Stomach (tissue), 9 donors: ENCODE results near the gene TAF6. TPM values are rescaled to one million over a fixed set of nuclear protein-coding genes. Genes with fewer than 3 reads are reported as not detected.

Source experiments
- DNase-seq, 2 donors: peaks; one replicate each; pipeline versions ENCODE4 v3.0.0 to v3.0.0-alpha.2; 2013 to 2019
- H3K27ac ChIP-seq, 5 donors: fragments of 200-600 bp in 4 of 5; sonication (generic) in 4 of 5; one replicate each; pipeline ENCODE4 v1.5.1; 2013 to 2019; ENCODE audit warnings: mild to moderate bottlenecking in 1 of 5, moderate library complexity in 1 of 5
- H3K27me3 ChIP-seq, 3 donors: fragments of 200-600 bp; sonication (generic); one replicate each; pipeline ENCODE4 v1.5.1; 2017 to 2019; ENCODE audit warnings: mixed run types in 1 of 3
- H3K36me3 ChIP-seq, 4 donors: fragments of 200-600 bp; sonication (generic); 1 replicate in 3 of 4; 2 replicates in 1 of 4; pipeline ENCODE4 v1.5.1; 2016 to 2019
- H3K4me1 ChIP-seq, 4 donors: fragments of 200-600 bp; sonication (generic); one replicate each; pipeline ENCODE4 v1.5.1; 2016 to 2019
- H3K4me3 ChIP-seq, 4 donors: fragments of 200-600 bp; sonication (generic) in 3 of 4; one replicate each; pipeline ENCODE4 v1.5.1; 2016 to 2019; ENCODE audit warnings: mild to moderate bottlenecking in 1 of 4
- H3K9me3 ChIP-seq, 4 donors: fragments of 200-600 bp; sonication (generic); one replicate each; pipeline ENCODE4 v1.5.1; 2016 to 2019
- CTCF ChIP-seq, 7 experiments: fragments of 450-650 bp in 4 of 7; fragments of 200-600 bp in 3 of 7; sonication (generic) in 3 of 7; IDR thresholded peaks; one replicate each; pipeline ENCODE4 v1.5.1; 2016 to 2019; ENCODE audit warnings: antibody characterized with exemption in 7 of 7, control low read depth in 2 of 7, mild to moderate bottlenecking in 1 of 7
- EP300 ChIP-seq: sonication (generic); formaldehyde crosslinking; IDR thresholded peaks from one replicate; pipeline ENCODE4 v1.6.1; 2017; ENCODE audit warnings: antibody characterized with exemption
- POLR2A ChIP-seq, 4 donors: fragments of 450-650 bp; IDR thresholded peaks; one replicate each; pipeline ENCODE4 v1.6.1; 2016; ENCODE audit warnings: antibody characterized with exemption in 4 of 4, control low read depth in 2 of 4, mild to moderate bottlenecking in 1 of 4, moderate library complexity in 1 of 4
- POLR2AphosphoS5 ChIP-seq, 3 donors: sonication (generic); formaldehyde crosslinking; IDR thresholded peaks; one replicate each; pipeline ENCODE4 v1.6.1; 2016; ENCODE audit warnings: antibody characterized with exemption in 3 of 3
- WGBS, 5 donors: extraction: QIAGEN DNeasy Blood & Tissue Kit in 3 of 5; methylation state at CpG; one replicate each; pipeline versions ENCODE4 v1.1.5 to v1.1.7; 2013 to 2018; 5-methylcytosine and 5-hydroxymethylcytosine counted together
- intact Hi-C: fragments of 100-400 bp; cut with DNase I; formaldehyde crosslinking; loops from one replicate; pipeline ENCODE4 v1.15.1; 2023; ENCODE audit warnings: low total_unique reads
- polyA plus RNA-seq, 3 donors: library from polyadenylated mRNA; stranded (reverse); fragments of 200-250 nt; gene quantifications; one replicate each; pipeline ENCODE4 v1.2.3, GENCODE V29; 2013
- total RNA-seq, 5 donors: library from RNA; depleted of rRNA; stranded (reverse); fragments of >200 nt; gene quantifications; one replicate each; pipeline versions ENCODE4 v1.1.0 to v1.2.3, GENCODE V29; 2014 to 2016
- donor health status: healthy with polysubstance abuse.
- donor health status: Bipolar disorder and iron deficiency.
- donor health status: healthy.

The TAF6 gene
- total and polyA plus RNA-seq, 8 donors: 15.4 to 106 (median 28.4) TPM

- peaks cover 12 to 53% (median 34%) of the 10 kb centered on the region in 4 donors for H3K4me1 ChIP-seq
- H3K27me3 ChIP-seq: no peaks in the 10 kb centered on the region
- H3K27ac ChIP-seq: no peak overlapping the region
- intact Hi-C loops: no loop called here
- H3K36me3 ChIP-seq: peaks cover 87 to 94% (median 92%) of the 10 kb centered on the region in 4 donors
- no peak for TF ChIP-seq EP300
- TF ChIP-seq POLR2AphosphoS5 (IDR thresholded peaks at IDR 0.05): no peak
- no peak for TF ChIP-seq POLR2A (IDR thresholded peaks at IDR 0.05)
- no peak for TF ChIP-seq CTCF (IDR thresholded peaks at IDR 0.05)
- DNase-seq: no peak
- 76 to 82% (median 79%) methylated on average over 9 of the region's 9 CpGs for WGBS, 5 donors
- no peak overlapping the region for H3K4me3 ChIP-seq
- H3K9me3 ChIP-seq: no peaks in the 10 kb centered on the region
Measured at GRCh38 chr7:100095289-100095688, 23.9 kb downstream of the TAF6 start.

- peaks cover 85 to 92% (median 90%) of the 10 kb centered on the region in 4 donors for H3K36me3 ChIP-seq
- TF ChIP-seq POLR2AphosphoS5 (IDR thresholded peaks at IDR 0.05) (no peak), POLR2A (IDR thresholded peaks at IDR 0.05) (no peak), EP300 (no peak), CTCF (IDR thresholded peaks at IDR 0.05) (no peak)
Measured at GRCh38 chr7:100093925-100094486, 25.2 kb downstream of the TAF6 start.

GRCh38 chr7:100093498-100093897 is 25.7 kb downstream of the TAF6 start:
- Histone ChIP-seq H3K9me3 (no peaks in the 10 kb centered on the region), H3K36me3 (peaks cover 80 to 87% (median 84%) of the 10 kb centered on the region in 4 donors)
- no peak for DNase-seq

More at GRCh38 chr7:100093925-100094486, 25.2 kb downstream of the TAF6 start:
- WGBS, 5 donors: 79 to 87% (median 85%) methylated on average over 16 of the region's 16 CpGs
- H3K4me1 ChIP-seq: peaks cover 9 to 55% (median 35%) of the 10 kb centered on the region in 4 donors
- DNase-seq: no peak
- H3K27me3 ChIP-seq: no peaks in the 10 kb centered on the region
- H3K4me3 ChIP-seq: no peak overlapping the region
- H3K27ac ChIP-seq: peak overlapping the region in 3 of 5 donors; percentile 2 to 67 (median 58)
- intact Hi-C loops: no loop called here
- H3K9me3 ChIP-seq: no peaks in the 10 kb centered on the region

GRCh38 chr7:100093054-100093453 is 26.1 kb downstream of the TAF6 start:
- Histone ChIP-seq H3K9me3 (no peaks in the 10 kb centered on the region), H3K4me1 (peaks cover 13 to 53% (median 33%) of the 10 kb centered on the region in 4 donors), H3K4me3 (no peak overlapping the region), H3K27me3 (no peaks in the 10 kb centered on the region), H3K27ac (peak overlapping the region in 2 of 5 donors; percentile 2 to 67), H3K36me3 (peaks cover 76 to 82% (median 80%) of the 10 kb centered on the region in 4 donors)
- no peak for DNase-seq
- intact Hi-C loops: no loop called here
- WGBS, 5 donors: 52 to 62% (median 61%) methylated on average over 8 of the region's 8 CpGs
- no peak for TF ChIP-seq EP300
- no peak for TF ChIP-seq POLR2A (IDR thresholded peaks at IDR 0.05)
- no peak for TF ChIP-seq POLR2AphosphoS5 (IDR thresholded peaks at IDR 0.05)
- TF ChIP-seq CTCF (IDR thresholded peaks at IDR 0.05): no peak

More at GRCh38 chr7:100093498-100093897, 25.7 kb downstream of the TAF6 start:
- Histone ChIP-seq H3K4me3 (no peak overlapping the region), H3K4me1 (peaks cover 9 to 52% (median 32%) of the 10 kb centered on the region in 4 donors), H3K27ac (peak overlapping the region in 3 of 5 donors; percentile 2 to 67 (median 58)), H3K27me3 (no peaks in the 10 kb centered on the region)
- WGBS, 5 donors: 41 to 66% (median 56%) methylated on average over 5 to 13 of the region's 13 CpGs
- intact Hi-C loops: no loop called here
- no peak for TF ChIP-seq CTCF (IDR thresholded peaks at IDR 0.05)
- peak; percentile 40 for TF ChIP-seq EP300
- TF ChIP-seq POLR2AphosphoS5 (IDR thresholded peaks at IDR 0.05): peak in 2 of 3 donors; percentile 28 to 30
- no peak for TF ChIP-seq POLR2A (IDR thresholded peaks at IDR 0.05)
